Esophagus squamous epithelium (tissue), 4 donors: ENCODE measurements around the gene SIPA1L2.

Source experiments
- CTCF ChIP-seq, 6 experiments: fragments of 450-650 bp in 4 of 6; fragments of 200-600 bp in 2 of 6; sonication (generic) in 2 of 6; IDR thresholded peaks; one replicate each; pipeline ENCODE4 v1.5.1; 2016 to 2019; ENCODE audit warnings: antibody characterized with exemption in 6 of 6, mild to moderate bottlenecking in 4 of 6, moderate library complexity in 4 of 6
- POLR2A ChIP-seq, 4 donors: fragments of 450-650 bp; IDR thresholded peaks; one replicate each; pipeline ENCODE4 v1.6.1; 2017; ENCODE audit warnings: antibody characterized with exemption in 4 of 4, mild to moderate bottlenecking in 4 of 4, moderate library complexity in 3 of 4

DNA sequence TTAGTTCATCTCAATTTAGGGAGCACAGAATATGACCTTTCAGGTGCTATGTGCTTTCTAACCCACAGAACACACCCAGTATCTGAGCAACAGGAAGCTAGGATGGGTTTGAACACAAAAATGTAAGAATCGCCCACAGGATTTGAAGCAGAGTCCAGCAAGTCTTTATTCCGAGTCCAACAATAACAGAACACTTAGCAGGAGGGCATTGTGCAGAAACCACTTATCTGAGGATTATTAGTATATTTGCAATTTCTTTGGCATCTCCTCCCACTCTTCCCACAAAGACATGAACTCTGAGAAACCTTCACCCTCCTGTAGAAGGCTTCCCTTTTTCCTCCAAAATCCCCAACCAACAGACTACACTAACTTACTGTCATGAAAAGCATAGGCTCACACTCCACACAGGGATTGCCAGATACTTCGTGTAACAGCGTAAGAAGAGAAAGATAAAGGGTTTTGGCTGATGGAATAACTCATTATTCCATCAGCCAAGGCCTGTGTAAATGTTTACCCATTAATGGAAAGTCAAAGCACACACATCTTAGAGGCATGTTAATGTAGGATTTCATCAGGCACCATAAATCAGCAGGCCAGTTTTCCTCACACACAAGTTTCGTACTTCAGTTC lies 16.1 kb downstream of the SIPA1L2 start:
- TF ChIP-seq CTCF (IDR thresholded peaks at IDR 0.05) (no peak), POLR2A (IDR thresholded peaks at IDR 0.05) (no peak)
